Spleen (tissue), 11 donors: ENCODE data around the gene LNX2. TPM values are rescaled to one million over a fixed set of nuclear protein-coding genes. Genes with fewer than 3 reads are reported as not detected.

ENCODE experiments used
- DNase-seq: peaks from one replicate; pipeline ENCODE4 v3.0.0-alpha.2; 2020
- H3K27ac ChIP-seq, 8 donors: fragments of 200-600 bp; sonication (generic) in 7 of 8; 1 replicate in 4 of 8; 2 replicates in 4 of 8; pipeline versions ENCODE4 v1.5.0 to v1.8.0; 2016 to 2021; ENCODE audit warnings: inconsistent platforms in 4 of 8, mild to moderate bottlenecking in 4 of 8, moderate library complexity in 1 of 8
- H3K27me3 ChIP-seq, 7 donors: fragments of 200-600 bp; sonication (generic) in 6 of 7; replicated peaks in 1 of 7; 1 replicate in 4 of 7; 2 replicates in 3 of 7; pipeline versions ENCODE4 v1.5.0 to v1.8.0; 2016 to 2021; ENCODE audit warnings: inconsistent platforms in 3 of 7, mild to moderate bottlenecking in 1 of 7
- H3K36me3 ChIP-seq, 6 donors: fragments of 200-600 bp; sonication (generic) in 5 of 6; 1 replicate in 4 of 6; 2 replicates in 2 of 6; pipeline versions ENCODE4 v1.5.0 to v1.8.0; 2016 to 2021; ENCODE audit warnings: inconsistent platforms in 2 of 6
- H3K4me1 ChIP-seq, 6 donors: fragments of 200-600 bp; sonication (generic) in 5 of 6; 1 replicate in 3 of 6; 2 replicates in 3 of 6; pipeline versions ENCODE4 v1.5.0 to v1.8.0; 2016 to 2021; ENCODE audit warnings: inconsistent platforms in 3 of 6
- H3K4me3 ChIP-seq, 8 donors: fragments of 200-600 bp; sonication (generic) in 7 of 8; 1 replicate in 4 of 8; 2 replicates in 4 of 8; pipeline versions ENCODE4 v1.5.0 to v1.8.0; 2016 to 2021; ENCODE audit warnings: inconsistent platforms in 4 of 8, mild to moderate bottlenecking in 4 of 8, moderate library complexity in 2 of 8
- H3K9me3 ChIP-seq, 8 donors: fragments of 200-600 bp; sonication (generic) in 7 of 8; 1 replicate in 4 of 8; 2 replicates in 4 of 8; pipeline versions ENCODE4 v1.5.0 to v1.8.0; 2016 to 2021; ENCODE audit warnings: inconsistent platforms in 4 of 8
- CTCF ChIP-seq, 11 experiments: fragments of 200-600 bp in 7 of 11; fragments of 450-650 bp in 4 of 11; sonication (generic) in 4 of 11; IDR thresholded peaks in 8 of 11; conservative IDR thresholded peaks in 3 of 11; 1 replicate in 7 of 11; 2 replicates in 4 of 11; pipeline versions ENCODE4 v1.4.0 to v1.8.0; 2016 to 2021; ENCODE audit warnings: antibody characterized with exemption in 11 of 11, inconsistent platforms in 4 of 11, mild to moderate bottlenecking in 1 of 11
- POLR2A ChIP-seq, 3 donors: fragments of 450-650 bp; IDR thresholded peaks; one replicate each; pipeline ENCODE4 v1.5.1; 2017; ENCODE audit warnings: antibody characterized with exemption in 3 of 3, mild to moderate bottlenecking in 1 of 3
- POLR2AphosphoS5 ChIP-seq, 3 donors: sonication (generic); formaldehyde crosslinking; IDR thresholded peaks; one replicate each; pipeline ENCODE4 v1.5.1; 2017; ENCODE audit warnings: antibody characterized with exemption in 3 of 3
- WGBS, 5 donors: extraction: QIAGEN DNeasy Blood & Tissue Kit in 3 of 5; methylation state at CpG; one replicate each; pipeline versions ENCODE4 v1.1.5 to v1.1.7; 2013 to 2018; 5-methylcytosine and 5-hydroxymethylcytosine counted together
- intact Hi-C: fragments of 100-400 bp; cut with DNase I; formaldehyde crosslinking; loops from one replicate; pipeline ENCODE4 v1.15.0; 2023; ENCODE audit warnings: low total_unique reads
- polyA plus RNA-seq, 3 donors: library from polyadenylated mRNA; stranded (reverse); fragments of 200-250 nt; gene quantifications; one replicate each; pipeline ENCODE4 v1.2.1, GENCODE V29; 2013
- total RNA-seq, 7 donors: library from RNA; depleted of rRNA in 3 of 7; stranded (reverse); fragments of >200 nt in 3 of 7; fragmentation: NEBNext Ultra II Directional in 4 of 7; extraction: Animal tissue kit (Norgen Biotek cat#: 25700) in 4 of 7; gene quantifications; one replicate each; pipeline versions ENCODE4 v1.1.0 to v1.2.1, GENCODE V29; 2016 to 2021
- donor health status: healthy with polysubstance abuse.
- donor health status: DM: no; HTN: no; CAD: no; lungs with moderate emphysema.
- donor health status: DM: no; HTN: no; CAD: no.
- donor health status: Bipolar disorder and iron deficiency.
- donor health status: healthy.
- donor health status: DM: no; HTN: no; CAD: no.
- donor health status: DM: yes; HTN: yes; CAD: no.

LNX2 gene
- total and polyA plus RNA-seq, 10 donors, result 1.8 to 8.8 (median 6.7) TPM

- Histone ChIP-seq H3K27ac (no peak overlapping the region), H3K27me3 (no peaks in the 10 kb centered on the region), H3K9me3 (no peaks in the 10 kb centered on the region), H3K4me3 (no peak overlapping the region), H3K36me3 (no peaks in the 10 kb centered on the region), H3K4me1 (peaks cover 4 to 42% (median 13%) of the 10 kb centered on the region in 6 donors)
- DNase-seq, result no peak
- intact Hi-C loops, result no loop called here
- TF ChIP-seq POLR2A (IDR thresholded peaks at IDR 0.05), result no peak
- TF ChIP-seq CTCF (IDR thresholded peaks at IDR 0.05 in 8 of 11, conservative IDR thresholded peaks at IDR 0.05 in 3 of 11), result no peak
- no peak for TF ChIP-seq POLR2AphosphoS5 (IDR thresholded peaks at IDR 0.05)
Measured at GRCh38 chr13:27599096-27599495, 21.2 kb downstream of the LNX2 start.

GRCh38 chr13:27595055-27595811 is 25.1 kb downstream of the LNX2 start:
- intact Hi-C loops, result no loop called here
- TF ChIP-seq POLR2AphosphoS5 (IDR thresholded peaks at IDR 0.05), result no peak
- no peak for TF ChIP-seq CTCF (IDR thresholded peaks at IDR 0.05 in 8 of 11, conservative IDR thresholded peaks at IDR 0.05 in 3 of 11)
- no peak for TF ChIP-seq POLR2A (IDR thresholded peaks at IDR 0.05)

GRCh38 chr13:27593267-27593666 is 27.1 kb downstream of the LNX2 start:
- Histone ChIP-seq H3K27ac (no peak overlapping the region), H3K9me3 (peaks cover 0 to 9% (median 5%) of the 10 kb centered on the region in 8 donors), H3K36me3 (no peaks in the 10 kb centered on the region), H3K4me1 (peaks cover 4 to 53% (median 20%) of the 10 kb centered on the region in 6 donors), H3K27me3 (no peaks in the 10 kb centered on the region), H3K4me3 (no peak overlapping the region)
- 68 to 84% (median 75%) methylated on average over 3 of the region's 3 CpGs for WGBS, 5 donors
- no peak for TF ChIP-seq CTCF (IDR thresholded peaks at IDR 0.05 in 8 of 11, conservative IDR thresholded peaks at IDR 0.05 in 3 of 11)
- no peak for TF ChIP-seq POLR2A (IDR thresholded peaks at IDR 0.05)
- no peak for TF ChIP-seq POLR2AphosphoS5 (IDR thresholded peaks at IDR 0.05)
- DNase-seq, result no peak
- intact Hi-C loops, result no loop called here

More at GRCh38 chr13:27595055-27595811, 25.1 kb downstream of the LNX2 start:
- DNase-seq, result no peak
- no peaks in the 10 kb centered on the region for H3K36me3 ChIP-seq
- peaks cover 4 to 56% (median 20%) of the 10 kb centered on the region in 6 donors for H3K4me1 ChIP-seq
- no peaks in the 10 kb centered on the region for H3K27me3 ChIP-seq
- no peak overlapping the region for H3K27ac ChIP-seq
- 67 to 77% (median 69%) methylated on average over 2 of the region's 2 CpGs for WGBS, 5 donors
- no peak overlapping the region for H3K4me3 ChIP-seq
- no peaks in the 10 kb centered on the region for H3K9me3 ChIP-seq

- Histone ChIP-seq H3K4me1 (peaks cover 4 to 53% (median 20%) of the 10 kb centered on the region in 6 donors), H3K36me3 (no peaks in the 10 kb centered on the region), H3K27me3 (no peaks in the 10 kb centered on the region), H3K9me3 (peaks cover 0 to 12% (median 7%) of the 10 kb centered on the region in 8 donors), H3K27ac (no peak overlapping the region), H3K4me3 (no peak overlapping the region)
- intact Hi-C loops, result no loop called here
- DNase-seq, result no peak
- no peak for TF ChIP-seq POLR2A (IDR thresholded peaks at IDR 0.05)
- no peak for TF ChIP-seq POLR2AphosphoS5 (IDR thresholded peaks at IDR 0.05)
- TF ChIP-seq CTCF (IDR thresholded peaks at IDR 0.05 in 8 of 11, conservative IDR thresholded peaks at IDR 0.05 in 3 of 11), result no peak
Measured at GRCh38 chr13:27592865-27593264, 27.5 kb downstream of the LNX2 start.
